GM12873 (cell line): ENCODE measurements around the gene HSPG2.

Source experiments
- TF ChIP-seq, protein P1 (sequence below): IDR thresholded peaks from 2 replicates; pipeline ENCODE4 v1.5.1; 2012; ENCODE audit warnings: low read depth, mild to moderate bottlenecking, moderate library complexity, low read length, control low read depth; ENCODE audit not compliant: insufficient read depth; ENCODE audit errors: missing control alignments

The HSPG2 gene

DNA sequence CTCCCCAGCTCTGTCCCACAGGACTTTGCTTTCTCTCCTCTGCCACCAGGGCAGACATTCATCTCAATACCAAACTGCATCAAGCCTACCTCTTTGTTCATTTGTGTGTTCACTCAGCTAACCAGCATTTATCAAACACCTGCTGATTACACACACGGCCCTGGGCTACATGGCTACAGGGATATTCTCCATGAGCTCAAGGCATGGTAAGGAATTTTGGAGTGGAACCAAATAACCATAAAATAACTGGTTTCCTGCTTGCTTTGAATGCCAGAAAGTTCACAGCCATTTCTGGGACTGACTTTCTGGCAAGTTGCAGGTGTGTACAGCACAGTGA lies 70.4 kb downstream of the HSPG2 start:
- TF ChIP-seq, protein P1, sequence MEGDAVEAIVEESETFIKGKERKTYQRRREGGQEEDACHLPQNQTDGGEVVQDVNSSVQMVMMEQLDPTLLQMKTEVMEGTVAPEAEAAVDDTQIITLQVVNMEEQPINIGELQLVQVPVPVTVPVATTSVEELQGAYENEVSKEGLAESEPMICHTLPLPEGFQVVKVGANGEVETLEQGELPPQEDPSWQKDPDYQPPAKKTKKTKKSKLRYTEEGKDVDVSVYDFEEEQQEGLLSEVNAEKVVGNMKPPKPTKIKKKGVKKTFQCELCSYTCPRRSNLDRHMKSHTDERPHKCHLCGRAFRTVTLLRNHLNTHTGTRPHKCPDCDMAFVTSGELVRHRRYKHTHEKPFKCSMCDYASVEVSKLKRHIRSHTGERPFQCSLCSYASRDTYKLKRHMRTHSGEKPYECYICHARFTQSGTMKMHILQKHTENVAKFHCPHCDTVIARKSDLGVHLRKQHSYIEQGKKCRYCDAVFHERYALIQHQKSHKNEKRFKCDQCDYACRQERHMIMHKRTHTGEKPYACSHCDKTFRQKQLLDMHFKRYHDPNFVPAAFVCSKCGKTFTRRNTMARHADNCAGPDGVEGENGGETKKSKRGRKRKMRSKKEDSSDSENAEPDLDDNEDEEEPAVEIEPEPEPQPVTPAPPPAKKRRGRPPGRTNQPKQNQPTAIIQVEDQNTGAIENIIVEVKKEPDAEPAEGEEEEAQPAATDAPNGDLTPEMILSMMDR, result peak; percentile 35

DNA sequence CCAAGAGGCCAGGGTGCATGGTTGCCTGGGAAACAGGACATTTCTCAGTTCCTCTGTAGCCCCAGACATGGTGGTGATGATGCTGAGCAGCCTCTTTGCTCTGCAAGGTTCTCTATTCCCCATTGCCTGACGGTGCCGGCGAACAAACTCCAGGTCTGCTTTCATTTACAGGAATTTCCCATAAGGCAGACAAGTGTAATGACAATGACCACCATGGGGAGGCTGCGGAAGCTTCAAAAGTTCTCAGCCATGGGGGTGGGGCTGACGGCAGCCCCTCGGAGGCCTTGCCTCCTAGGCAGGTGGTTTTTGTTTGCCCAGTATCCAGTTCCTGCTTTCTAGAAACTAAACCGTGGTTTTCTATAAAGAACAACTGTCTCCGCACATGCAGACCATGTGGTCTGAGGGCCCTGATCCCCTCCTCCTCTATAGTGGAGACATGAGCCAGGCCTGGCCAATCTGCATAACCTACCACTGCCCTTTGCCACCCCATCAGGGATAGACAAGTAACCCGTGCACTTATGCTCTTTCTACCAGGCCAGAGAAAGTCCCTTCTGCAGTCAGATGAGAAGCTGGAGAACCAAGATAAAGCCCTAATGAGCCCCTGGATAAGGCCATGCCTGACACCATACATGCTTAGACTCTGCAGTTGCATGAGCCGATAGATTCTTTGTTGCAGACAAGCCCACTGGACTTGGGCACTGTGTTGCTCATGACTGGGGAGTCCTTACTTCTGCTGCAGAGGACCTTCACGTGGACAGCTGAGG lies 71.0 kb downstream of the HSPG2 start:
- TF ChIP-seq, protein P1, result peak; percentile 29

DNA sequence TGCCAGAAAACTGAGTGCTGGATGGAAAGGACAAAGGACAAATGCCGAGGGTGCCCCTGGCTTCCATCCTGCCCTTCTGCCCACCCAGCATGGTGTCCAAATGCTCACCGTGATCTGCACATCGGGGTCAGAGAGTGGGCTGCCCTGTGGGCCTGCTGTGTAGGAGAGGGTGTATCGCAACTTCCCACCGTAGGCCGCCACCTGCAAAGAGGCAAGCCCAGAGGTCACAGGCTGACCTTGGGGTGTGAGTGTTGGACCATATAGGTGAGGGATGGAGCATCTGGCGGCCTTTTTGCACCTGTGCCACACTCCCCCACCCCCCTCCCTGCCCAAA lies 71.5 kb downstream of the HSPG2 start:
- TF ChIP-seq, protein P1, result no peak

DNA sequence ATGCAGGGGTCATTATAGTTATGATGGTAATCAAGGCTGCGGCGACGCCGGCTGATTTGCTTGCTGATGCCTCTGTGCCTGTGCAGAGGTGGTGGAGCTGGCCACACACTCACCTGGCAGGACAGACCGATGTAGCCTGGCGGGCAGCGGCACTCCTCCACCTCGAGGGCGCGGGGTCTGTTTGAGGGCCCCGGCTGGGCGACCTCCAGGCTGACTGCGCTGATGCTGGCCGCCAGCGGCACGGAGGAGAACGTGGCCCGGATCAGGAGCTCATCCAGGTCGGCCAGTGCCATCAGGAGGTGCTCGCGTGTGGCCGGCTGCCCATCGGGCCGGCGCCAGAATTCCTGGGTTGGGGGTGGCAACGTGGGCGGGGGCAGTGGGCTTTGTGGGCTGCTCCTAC lies 72.4 kb downstream of the HSPG2 start:
- TF ChIP-seq, protein P1, result no peak

DNA sequence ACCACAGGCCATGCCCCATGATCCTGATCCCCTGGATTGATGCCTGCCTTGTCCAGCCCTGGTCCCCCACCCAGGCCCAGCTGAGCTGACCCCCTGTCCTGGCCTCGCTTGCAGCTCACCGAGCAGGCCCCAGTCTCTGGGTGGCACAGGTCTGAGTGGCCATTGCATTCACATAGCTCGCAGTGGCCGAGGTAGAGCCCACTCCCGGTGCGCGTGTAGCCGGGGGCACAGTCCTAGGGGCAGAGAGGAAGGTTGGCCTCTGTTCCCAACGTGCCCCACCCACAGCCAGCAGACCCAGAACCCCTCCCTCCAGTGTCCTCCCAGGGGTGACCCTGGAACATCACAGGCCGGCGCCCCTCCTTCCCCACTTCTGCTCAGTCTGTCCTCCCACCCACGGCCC lies 73.1 kb downstream of the HSPG2 start:
- TF ChIP-seq, protein P1, result no peak

DNA sequence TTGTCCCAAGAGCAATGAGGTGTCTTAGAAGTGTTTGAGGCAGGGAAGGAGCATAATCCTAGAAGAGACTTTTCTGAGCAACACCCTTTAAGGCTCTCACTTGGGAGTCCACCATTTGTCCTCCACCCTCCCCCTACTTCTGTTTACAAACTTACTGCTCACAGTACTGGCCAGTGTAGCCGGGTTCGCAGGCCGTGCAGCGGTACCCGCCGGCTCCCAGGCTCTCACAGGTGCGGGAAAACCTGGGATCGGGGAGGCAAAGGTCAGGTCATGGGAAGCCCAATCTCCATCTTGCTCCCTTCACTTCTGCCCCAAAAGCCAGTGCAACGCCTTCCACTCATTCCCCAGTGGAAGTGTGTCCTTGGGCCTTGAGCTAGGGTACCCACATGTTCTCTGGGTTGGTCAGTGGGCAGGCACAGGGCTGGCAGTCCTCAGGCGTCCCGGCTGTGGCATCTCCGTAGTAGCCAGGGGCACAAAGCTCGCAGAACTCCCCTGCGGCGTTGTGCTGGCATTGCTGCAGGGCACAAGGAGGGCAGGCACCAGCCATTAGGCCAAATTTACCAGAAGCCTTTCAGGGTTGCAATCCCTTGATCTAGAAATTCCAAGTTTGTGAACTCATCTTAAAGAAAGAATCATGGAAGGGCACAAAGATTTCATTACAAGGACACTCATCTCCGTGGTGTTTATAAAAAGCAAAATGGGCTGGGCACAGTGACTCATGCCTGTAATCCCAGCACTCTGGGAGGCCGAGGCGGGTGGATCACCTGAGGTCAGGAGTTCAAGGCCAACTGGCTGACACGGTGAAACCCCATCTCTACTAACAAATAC lies 75.3 kb downstream of the HSPG2 start:
- TF ChIP-seq, protein P1, result no peak

DNA sequence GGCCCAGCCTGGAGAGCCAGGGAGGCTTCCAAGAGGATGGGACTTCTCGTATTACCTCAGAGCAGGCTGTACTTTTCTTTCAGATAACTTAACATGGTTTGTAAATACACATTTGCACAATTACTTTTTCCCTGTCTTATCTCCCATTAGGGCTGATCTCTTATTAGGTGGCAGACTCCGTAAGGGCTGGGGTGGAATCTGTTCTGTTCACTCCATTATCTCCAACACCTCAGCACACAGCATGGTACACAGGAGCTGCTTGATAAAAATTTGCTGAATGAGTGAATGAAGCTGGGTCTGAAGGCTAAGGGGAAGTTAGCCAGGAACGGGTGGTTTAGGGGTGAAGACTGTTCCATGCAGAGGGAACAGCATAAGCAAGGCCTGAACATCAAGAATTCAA lies 76.1 kb downstream of the HSPG2 start:
- TF ChIP-seq, protein P1, result no peak
